Endothelial cell of umbilical vein (primary cell): ENCODE measurements around the gene EXD1. TPM values are rescaled to one million over a fixed set of nuclear protein-coding genes. Genes with fewer than 3 reads are reported as not detected.

Experiments used
- BruUV-seq: library from RNA; stranded (reverse); fragments of 400-500 nt; replicated peaks from 2 replicates; lab custom pipeline; 2021; lab: Mats Ljungman, UMichigan
- CTCF ChIA-PET: fragments of 300-600, 350-600 bp; sonication (Branson Sonifier 250); formaldehyde crosslinking; loops from one replicate; lab custom pipeline; 2021; ENCODE audit warnings: antibody characterized with exemption, inconsistent platforms; lab: Charles Lee
- POLR2A ChIA-PET: fragments of 300-600, 350-600 bp; sonication (Branson Sonifier 250); formaldehyde crosslinking; loops from one replicate; lab custom pipeline; 2021; ENCODE audit warnings: antibody characterized with exemption, inconsistent platforms; lab: Charles Lee
- DNase-seq: peaks from one replicate; pipeline ENCODE4 v3.0.0-alpha.2; 2011; ENCODE audit warnings: low read depth, low spot score
- FAIRE-seq: peaks from 2 replicates; lab custom pipeline; 2011; peaks lifted over from hg19 to GRCh38; lab: Jason Lieb, UNC
- H2AFZ ChIP-seq: 2 replicates; pipeline ENCODE4 v1.6.0; 2012; ENCODE audit warnings: low read depth, low read length, control low read depth, inconsistent platforms
- H3K27ac ChIP-seq: 2 replicates; pipeline ENCODE4 v1.5.1; 2011; ENCODE audit warnings: low read depth, mild to moderate bottlenecking, control low read depth, low read length, moderate library complexity; ENCODE audit not compliant: insufficient read depth
- H3K27me3 ChIP-seq, 2 experiments: 2 replicates each; pipeline versions ENCODE4 v1.6.0 to v1.6.1; 2011; ENCODE audit warnings: low read length in 2 of 2, mixed read lengths in 1 of 2; ENCODE audit not compliant: control insufficient read depth in 2 of 2, insufficient read depth in 2 of 2
- H3K36me3 ChIP-seq, 2 experiments: 2 replicates in 1 of 2; 3 replicates in 1 of 2; pipeline ENCODE4 v1.5.1; 2011; ENCODE audit warnings: low read length in 2 of 2, mild to moderate bottlenecking in 1 of 2, moderate library complexity in 1 of 2; ENCODE audit not compliant: control insufficient read depth in 2 of 2, insufficient read depth in 2 of 2; ENCODE audit errors: extremely low read depth in 1 of 2
- H3K4me1 ChIP-seq: 3 replicates; pipeline ENCODE4 v1.5.1; 2011; ENCODE audit warnings: mild to moderate bottlenecking, low read length; ENCODE audit not compliant: control insufficient read depth, insufficient read depth; ENCODE audit errors: extremely low read depth
- H3K4me2 ChIP-seq: 2 replicates; pipeline ENCODE4 v1.6.1; 2011; ENCODE audit warnings: low read length, control low read depth, mixed read lengths; ENCODE audit not compliant: insufficient read depth
- H3K4me3 ChIP-seq, 3 experiments: fragments of 200-600 bp in 1 of 3; sonication (generic), shearing (Covaris generic) in 1 of 3; replicated peaks in 1 of 3; 2 replicates each; pipeline ENCODE4 v1.5.1; 2011 to 2016; ENCODE audit warnings: control low read depth in 3 of 3, low read length in 3 of 3, mild to moderate bottlenecking in 2 of 3, inconsistent platforms in 1 of 3, low read depth in 1 of 3, moderate library complexity in 1 of 3; ENCODE audit not compliant: insufficient read depth in 1 of 3
- H3K79me2 ChIP-seq: 2 replicates; pipeline ENCODE4 v1.6.0; 2012; ENCODE audit warnings: low read length, inconsistent platforms; ENCODE audit not compliant: control insufficient read depth, insufficient read depth
- H3K9ac ChIP-seq: replicated peaks from 2 replicates; pipeline ENCODE3; 2011; ENCODE audit warnings: low read length, control low read depth; ENCODE audit not compliant: insufficient read depth; ENCODE audit errors: extremely low read depth
- H3K9me1 ChIP-seq: replicated peaks from 3 replicates; pipeline ENCODE4 v1.6.0; 2011; ENCODE audit warnings: mild to moderate bottlenecking, low read length; ENCODE audit not compliant: control insufficient read depth, insufficient read depth; ENCODE audit errors: extremely low read depth
- H3K9me3 ChIP-seq: replicated peaks from 2 replicates; pipeline ENCODE4 v1.5.1; 2012; ENCODE audit warnings: low read length, inconsistent platforms; ENCODE audit not compliant: control insufficient read depth, insufficient read depth
- H4K20me1 ChIP-seq: replicated peaks from 2 replicates; pipeline ENCODE3; 2011; ENCODE audit warnings: mild to moderate bottlenecking, low read length; ENCODE audit not compliant: control insufficient read depth, insufficient read depth; ENCODE audit errors: extremely low read depth
- CTCF ChIP-seq, 2 donors: IDR thresholded peaks; 1 replicate in 1 of 2; 2 replicates in 1 of 2; pipeline ENCODE4 v1.5.1; 2011; ENCODE audit warnings: low read length in 2 of 2, mild to moderate bottlenecking in 2 of 2, moderate library complexity in 2 of 2, control low read depth in 1 of 2, inconsistent platforms in 1 of 2, low read depth in 1 of 2; ENCODE audit not compliant: insufficient read depth in 1 of 2; ENCODE audit errors: extremely low read depth in 1 of 2
- EZH2 ChIP-seq: IDR thresholded peaks from 2 replicates; pipeline ENCODE4 v1.6.1; 2012; ENCODE audit warnings: borderline replicate concordance, low read depth, mild to moderate bottlenecking, moderate library complexity, low read length, inconsistent platforms; ENCODE audit not compliant: severe bottlenecking
- FOS ChIP-seq: IDR thresholded peaks from 2 replicates; pipeline ENCODE4 v1.6.1; 2011; ENCODE audit warnings: mild to moderate bottlenecking, low read length, moderate library complexity, borderline replicate concordance; ENCODE audit not compliant: insufficient read depth
- GATA2 ChIP-seq: IDR thresholded peaks from 2 replicates; pipeline ENCODE4 v1.7.0; 2011; ENCODE audit warnings: low read depth, mild to moderate bottlenecking, moderate library complexity, mixed read lengths, low read length; ENCODE audit not compliant: insufficient read length, insufficient read depth
- JUN ChIP-seq: IDR thresholded peaks from 2 replicates; pipeline ENCODE4 v1.6.1; 2011; ENCODE audit warnings: borderline replicate concordance, low read depth; ENCODE audit not compliant: insufficient read length, insufficient read depth
- MYC ChIP-seq: IDR thresholded peaks from one replicate; pipeline ENCODE4 v1.6.1; 2011; ENCODE audit warnings: mild to moderate bottlenecking, low read depth, low read length
- POLR2A ChIP-seq: IDR thresholded peaks from 2 replicates; pipeline ENCODE4 v1.6.1; 2012; ENCODE audit warnings: low read depth, mild to moderate bottlenecking, control low read depth, low read length
- POLR2AphosphoS5 ChIP-seq: IDR thresholded peaks from 2 replicates; pipeline ENCODE4 v1.6.1; 2012; ENCODE audit warnings: low read depth, mild to moderate bottlenecking, control low read depth, low read length, moderate library complexity; ENCODE audit not compliant: insufficient read depth
- dilution Hi-C: fragments of 300-500 bp; cut with MboI; formaldehyde crosslinking; loops from one replicate; pipeline ENCODE4 v1.15.0; 2019; ENCODE audit warnings: low sequenced_read_pairs; ENCODE audit not compliant: extremely low pct_ligation_motif_present
- intact Hi-C: fragments of 100-400 bp; cut with micrococcal nuclease; formaldehyde crosslinking; loops from one replicate; pipeline ENCODE4 v1.10.0; 2022
- polyA plus RNA-seq, 4 experiments: library from polyadenylated mRNA; depleted of rRNA in 3 of 4; stranded (reverse) in 3 of 4; unstranded in 1 of 4; fragments of >200 nt; gene quantifications; 2 replicates each; pipeline versions ENCODE4 v1.2.1 to v1.2.3, GENCODE V29; 2011 to 2012; ENCODE audit warnings: missing spikeins in 1 of 4
- total RNA-seq: library from RNA; stranded (reverse); gene quantifications from 2 replicates; pipeline ENCODE4 v1.2.3, GENCODE V29; 2021
- TF ChIP-seq, protein P1 (sequence below): IDR thresholded peaks from 2 replicates; pipeline ENCODE4 v1.6.1; 2011; ENCODE audit not compliant: insufficient read depth, insufficient read length

EXD1 gene
- total and polyA plus RNA-seq, 2 donors (not counting 3 experiments of a cell fraction or from before 2014, with no cell fraction given) = not detected

- no peaks in the 10 kb centered on the region for H3K27me3 ChIP-seq
- no peaks in the 10 kb centered on the region for H4K20me1 ChIP-seq
- DNase-seq (no peak), FAIRE-seq (no peak)
- no peak overlapping the region for H3K4me3 ChIP-seq
- no peaks in the 10 kb centered on the region for H3K79me2 ChIP-seq
- BruUV-seq = no TSS peak
- ChIA-PET CTCF (no interaction called here), POLR2A (no interaction called here)
- no peak overlapping the region for H3K4me2 ChIP-seq
- no peak for TF ChIP-seq EZH2
- no peak for TF ChIP-seq POLR2AphosphoS5
- no peak for TF ChIP-seq JUN
- TF ChIP-seq FOS = no peak
- TF ChIP-seq, protein P1, sequence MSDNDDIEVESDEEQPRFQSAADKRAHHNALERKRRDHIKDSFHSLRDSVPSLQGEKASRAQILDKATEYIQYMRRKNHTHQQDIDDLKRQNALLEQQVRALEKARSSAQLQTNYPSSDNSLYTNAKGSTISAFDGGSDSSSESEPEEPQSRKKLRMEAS = no peak
- no peak for TF ChIP-seq MYC
- no peak for TF ChIP-seq GATA2
- no peak for TF ChIP-seq POLR2A
- no peak for TF ChIP-seq CTCF (IDR thresholded peaks at IDR 0.05; ENCODE audit: extremely low read depth in 1 of 2, insufficient read depth in 1 of 2, low read depth in 1 of 2, low read length in 2 of 2)
- intact Hi-C loops = no loop called here
- no peaks in the 10 kb centered on the region for H3K36me3 ChIP-seq
- dilution Hi-C loops = no loop called here
- H3K4me1 ChIP-seq = peaks cover 9% of the 10 kb centered on the region
- H3K9me3 ChIP-seq = no peaks in the 10 kb centered on the region
- no peaks in the 10 kb centered on the region for H3K9me1 ChIP-seq
- no peak overlapping the region for H3K9ac ChIP-seq
- no peak overlapping the region for H2AFZ ChIP-seq
- H3K27ac ChIP-seq = no peak overlapping the region
Observed at GRCh38 chr15:41161336-41161735, 69.2 kb downstream of the EXD1 start.
